CD4-positive, alpha-beta T cell (primary cell): Measurements from ENCODE around the gene BCAR1. TPM values are rescaled to one million over a fixed set of nuclear protein-coding genes. Genes with fewer than 3 reads are reported as not detected.

Experiments
- ATAC-seq: fragments of 200-7000 bp; cut with Tn5 transposase; one replicate; pipeline ENCODE4 v1.10.0; 2022; ENCODE audit warnings: mild to moderate bottlenecking; ENCODE audit not compliant: poor library complexity
- CTCF ChIA-PET: fragments of 350-600 bp; sonication (Branson Sonifier 250); formaldehyde crosslinking; loops from one replicate; lab custom pipeline; 2021; ENCODE audit warnings: antibody characterized with exemption, inconsistent platforms; lab: Charles Lee
- POLR2A ChIA-PET: fragments of 350-600 bp; sonication (Branson Sonifier 250); formaldehyde crosslinking; loops from one replicate; lab custom pipeline; 2021; ENCODE audit warnings: antibody characterized with exemption, inconsistent platforms; lab: Charles Lee
- DNase-seq, 14 experiments: peaks; one replicate each; pipeline ENCODE4 v3.0.0-alpha.2; 2013 to 2020; ENCODE audit warnings: mixed read lengths in 2 of 14
- H3K27ac ChIP-seq, 2 donors: one replicate each; pipeline versions ENCODE4 v1.5.1 to v1.7.0; 2013; ENCODE audit warnings: low read length in 2 of 2, low read depth in 1 of 2, mild to moderate bottlenecking in 1 of 2
- H3K27me3 ChIP-seq, 2 experiments: 1 replicate in 1 of 2; 2 replicates in 1 of 2; pipeline versions ENCODE4 v1.6.1 to v1.7.0; 2013; ENCODE audit warnings: low read length in 2 of 2, control low read depth in 1 of 2, mild to moderate bottlenecking in 1 of 2, moderate library complexity in 1 of 2; ENCODE audit not compliant: insufficient read depth in 2 of 2, control insufficient read depth in 1 of 2
- H3K36me3 ChIP-seq: one replicate; pipeline ENCODE4 v1.6.1; 2013; ENCODE audit warnings: low read length, control low read depth; ENCODE audit not compliant: insufficient read depth
- H3K4me1 ChIP-seq: one replicate; pipeline ENCODE4 v1.6.1; 2013; ENCODE audit warnings: low read length, control low read depth; ENCODE audit not compliant: insufficient read depth
- H3K4me3 ChIP-seq: one replicate; pipeline ENCODE4 v1.5.1; 2013; ENCODE audit warnings: mild to moderate bottlenecking, low read length, moderate library complexity
- H3K9me3 ChIP-seq, 2 experiments: 1 replicate in 1 of 2; 2 replicates in 1 of 2; pipeline versions ENCODE4 v1.6.1 to v1.7.0; 2013; ENCODE audit warnings: low read length in 2 of 2, mild to moderate bottlenecking in 2 of 2, control low read depth in 1 of 2, moderate library complexity in 1 of 2; ENCODE audit not compliant: control insufficient read depth in 1 of 2, insufficient read depth in 1 of 2
- H3K27ac Mint-ChIP-seq: one replicate; pipeline ENCODE4 v1.8.0; 2020; ENCODE audit warnings: mixed read lengths
- H3K27me3 Mint-ChIP-seq: one replicate; pipeline ENCODE4 v1.8.0; 2021; ENCODE audit warnings: mixed read lengths
- H3K36me3 Mint-ChIP-seq: one replicate; pipeline ENCODE4 v1.8.0; 2021; ENCODE audit warnings: low read depth, mixed read lengths
- H3K4me1 Mint-ChIP-seq: one replicate; pipeline ENCODE4 v1.8.0; 2021; ENCODE audit warnings: low read depth, mixed read lengths
- H3K4me3 Mint-ChIP-seq: one replicate; pipeline ENCODE4 v1.8.0; 2020; ENCODE audit warnings: mild to moderate bottlenecking, mixed read lengths
- H3K9me3 Mint-ChIP-seq: one replicate; pipeline ENCODE4 v1.8.0; 2020; ENCODE audit warnings: mixed read lengths
- intact Hi-C, 2 experiments: fragments of 100-400 bp; cut with DNase I in 1 of 2; cut with micrococcal nuclease in 1 of 2; formaldehyde crosslinking; loops; one replicate each; pipeline versions ENCODE4 v1.15.1 to v1.9.0; 2023 to 2025; cut with DNase I, micrococcal nuclease
- total RNA-seq, 174 experiments: library from RNA in 2 of 174; stranded (reverse) in 2 of 174; gene quantifications; one replicate each; pipeline ENCODE4 v1.2.3 and lab custom pipeline; 2021 to 2026
- TF ChIP-seq, protein P1 (sequence below): fragments of 200-600 bp; IDR thresholded peaks from one replicate; pipeline ENCODE4 v1.8.0; 2022; ENCODE audit warnings: antibody characterized with exemption, mild to moderate bottlenecking

The BCAR1 gene
- total RNA-seq, 2 experiments from 2014 or later, result 0.08 to 0.17 TPM

DNA sequence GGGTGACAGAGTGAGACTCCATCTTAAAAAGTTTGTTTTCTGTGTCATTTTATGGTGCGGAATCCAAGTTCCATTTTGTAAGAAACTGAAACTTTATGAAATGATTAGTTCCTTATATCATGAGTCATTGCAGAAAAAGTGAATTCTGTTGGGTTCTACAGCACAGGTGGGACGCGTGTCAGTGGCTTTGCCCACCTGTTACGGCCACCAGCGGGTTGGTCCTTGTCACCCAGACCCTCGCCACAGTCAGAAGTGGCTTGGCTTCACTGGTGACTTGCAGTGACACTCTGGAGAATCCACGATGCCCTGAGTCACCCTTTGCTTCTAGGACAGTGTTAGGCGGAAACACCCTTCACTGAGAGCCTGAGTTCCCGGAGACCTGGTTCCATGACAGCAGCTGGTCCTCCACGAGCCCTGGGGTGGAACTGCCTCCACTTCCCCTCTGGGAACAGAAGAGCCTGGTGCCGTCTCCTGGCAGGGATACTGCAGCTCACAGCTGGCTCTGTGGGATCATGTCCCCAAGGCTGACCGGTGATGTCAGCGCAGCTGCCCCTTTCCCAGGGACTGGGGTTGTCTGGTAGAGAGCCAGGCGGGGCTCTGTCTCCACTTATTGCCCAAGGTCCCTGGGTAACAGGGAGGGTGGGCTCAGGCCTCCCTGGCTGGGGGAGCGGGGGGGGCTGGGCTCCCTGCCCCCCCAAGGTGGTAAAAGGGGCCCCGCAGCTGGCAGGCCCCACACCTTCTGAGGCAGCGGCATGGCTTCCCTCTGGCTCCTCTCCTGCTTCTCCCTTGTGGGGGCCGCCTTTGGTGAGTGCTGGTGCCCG is 33.0 kb downstream of the BCAR1 start, which contains the start of gene CTRB1:
Gene CTRB1 (plus strand): TSS at position 733 of the 821 bp plus-strand sequence. CDS start 20 bp downstream, at position 753.
- peak within 1 kb of the TSS; percentile 87 for H3K4me3 Mint-ChIP-seq
- peak within 1 kb of the TSS; percentile 41 for H3K4me3 ChIP-seq
- no peak within 1 kb of the TSS for H3K27ac ChIP-seq
- peak within 1 kb of the TSS; percentile 84 for H3K27ac Mint-ChIP-seq
- no peak for DNase-seq
- POLR2A ChIA-PET, result interaction anchor here (2.4 kb wide), 1 partner anchor 19 kb away, joined by 10 read pairs; no protein-coding TSS in a partner anchor
- H3K36me3 ChIP-seq, result no peaks in the 10 kb centered on the region
- TF ChIP-seq, protein P1, sequence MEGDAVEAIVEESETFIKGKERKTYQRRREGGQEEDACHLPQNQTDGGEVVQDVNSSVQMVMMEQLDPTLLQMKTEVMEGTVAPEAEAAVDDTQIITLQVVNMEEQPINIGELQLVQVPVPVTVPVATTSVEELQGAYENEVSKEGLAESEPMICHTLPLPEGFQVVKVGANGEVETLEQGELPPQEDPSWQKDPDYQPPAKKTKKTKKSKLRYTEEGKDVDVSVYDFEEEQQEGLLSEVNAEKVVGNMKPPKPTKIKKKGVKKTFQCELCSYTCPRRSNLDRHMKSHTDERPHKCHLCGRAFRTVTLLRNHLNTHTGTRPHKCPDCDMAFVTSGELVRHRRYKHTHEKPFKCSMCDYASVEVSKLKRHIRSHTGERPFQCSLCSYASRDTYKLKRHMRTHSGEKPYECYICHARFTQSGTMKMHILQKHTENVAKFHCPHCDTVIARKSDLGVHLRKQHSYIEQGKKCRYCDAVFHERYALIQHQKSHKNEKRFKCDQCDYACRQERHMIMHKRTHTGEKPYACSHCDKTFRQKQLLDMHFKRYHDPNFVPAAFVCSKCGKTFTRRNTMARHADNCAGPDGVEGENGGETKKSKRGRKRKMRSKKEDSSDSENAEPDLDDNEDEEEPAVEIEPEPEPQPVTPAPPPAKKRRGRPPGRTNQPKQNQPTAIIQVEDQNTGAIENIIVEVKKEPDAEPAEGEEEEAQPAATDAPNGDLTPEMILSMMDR, result no peak
- no peak for ATAC-seq
- no peaks in the 10 kb centered on the region for H3K9me3 Mint-ChIP-seq
- no peaks in the 10 kb centered on the region for H3K36me3 Mint-ChIP-seq
- H3K4me1 Mint-ChIP-seq, result peaks cover 11% of the 10 kb centered on the region
- H3K9me3 ChIP-seq, result no peaks in the 10 kb centered on the region
- H3K27me3 ChIP-seq, result no peaks in the 10 kb centered on the region
- peaks cover 8% of the 10 kb centered on the region for H3K4me1 ChIP-seq
- H3K27me3 Mint-ChIP-seq, result no peaks in the 10 kb centered on the region
- CTCF ChIA-PET, result interaction anchor here (0.8 to 1.1 kb wide), 2 partner anchors 15 to 171 kb away, joined by 3 read pairs; no protein-coding TSS in a partner anchor
- intact Hi-C loops, result no loop called here

DNA sequence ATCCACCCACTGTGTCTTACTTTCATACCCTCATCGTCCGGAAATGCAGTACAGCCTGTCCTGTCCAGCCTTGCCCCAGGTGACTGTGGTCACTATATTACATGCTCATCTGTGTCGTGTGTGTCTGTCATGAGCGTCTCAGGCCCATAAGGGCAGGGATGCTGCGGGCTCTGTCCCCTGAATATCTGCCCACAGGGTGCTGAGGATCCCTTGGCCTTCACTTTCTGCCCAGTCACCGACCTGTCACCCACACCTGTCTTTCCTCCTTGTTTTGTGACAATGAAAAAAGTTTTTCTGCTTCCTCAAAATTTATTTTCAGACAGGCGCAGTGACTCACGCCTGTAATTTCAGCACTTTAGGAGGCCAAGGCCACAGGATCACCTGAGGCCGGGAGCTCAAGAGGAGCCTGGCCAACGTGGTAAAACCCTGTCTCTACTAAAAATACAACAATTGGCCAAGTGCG is 34.0 kb downstream of the BCAR1 start:
- H3K27ac Mint-ChIP-seq, result no peak overlapping the region
- POLR2A ChIA-PET, result no interaction called here

DNA sequence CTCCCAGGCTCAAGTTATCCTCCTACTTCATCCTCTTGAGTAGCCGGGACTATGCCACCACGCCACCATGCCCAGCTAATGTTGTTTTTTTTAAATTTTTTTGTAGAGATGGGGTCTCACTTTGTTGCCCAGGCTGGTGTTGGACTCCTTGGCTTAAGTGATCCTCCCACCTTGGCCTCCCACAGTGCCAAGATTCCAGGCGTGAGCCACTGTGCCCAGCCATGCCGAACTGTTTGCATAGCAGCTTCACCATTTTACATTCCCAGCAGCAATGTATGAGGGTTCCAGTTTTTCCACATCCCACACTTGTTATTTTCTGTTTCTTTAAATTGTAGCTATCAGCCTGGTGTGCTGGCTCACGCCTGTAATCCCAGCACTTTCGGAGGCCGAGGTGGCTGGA is 34.8 kb downstream of the BCAR1 start:
- intact Hi-C loops, result no loop called here

More for the DNA sequence above, 34.0 kb downstream of the BCAR1 start:
- CTCF ChIA-PET, result interaction anchor here (1.1 kb wide), 1 partner anchor 16 kb away, joined by 3 read pairs; no protein-coding TSS in a partner anchor
- Mint-ChIP-seq H3K9me3 (no peaks in the 10 kb centered on the region), H3K4me3 (no peak overlapping the region), H3K27me3 (no peaks in the 10 kb centered on the region), H3K36me3 (no peaks in the 10 kb centered on the region), H3K4me1 (peaks cover 11% of the 10 kb centered on the region)
- H3K36me3 ChIP-seq, result no peaks in the 10 kb centered on the region
- H3K4me1 ChIP-seq, result peaks cover 8% of the 10 kb centered on the region
- DNase-seq (no peak), ATAC-seq (no peak)
- no peak overlapping the region for H3K4me3 ChIP-seq
- TF ChIP-seq, protein P1, result no peak
- no peaks in the 10 kb centered on the region for H3K9me3 ChIP-seq
- no peaks in the 10 kb centered on the region for H3K27me3 ChIP-seq
- intact Hi-C loops, result no loop called here
- H3K27ac ChIP-seq, result no peak overlapping the region

More for the DNA sequence above, 34.8 kb downstream of the BCAR1 start:
- ChIA-PET CTCF (no interaction called here), POLR2A (no interaction called here)
- Mint-ChIP-seq H3K36me3 (no peaks in the 10 kb centered on the region), H3K27me3 (no peaks in the 10 kb centered on the region), H3K4me1 (peaks cover 11% of the 10 kb centered on the region), H3K9me3 (no peaks in the 10 kb centered on the region), H3K4me3 (no peak overlapping the region), H3K27ac (no peak overlapping the region)
- Histone ChIP-seq H3K27ac (no peak overlapping the region), H3K9me3 (no peaks in the 10 kb centered on the region), H3K27me3 (no peaks in the 10 kb centered on the region), H3K36me3 (no peaks in the 10 kb centered on the region), H3K4me1 (peaks cover 8% of the 10 kb centered on the region), H3K4me3 (no peak overlapping the region)
- TF ChIP-seq, protein P1, result no peak
- ATAC-seq, result no peak
- DNase-seq, result no peak
